ENCODE data around the gene ARSG. TPM values are rescaled to one million over a fixed set of nuclear protein-coding genes. Genes with fewer than 3 reads are reported as not detected.
A peak's percentile ranks its signal among the peaks of the same experiment; 100 is the strongest.

The ARSG gene
- polyA plus RNA-seq, 3 donors, result 15.5 to 19.3 (median 19.2) TPM

- H3K9me3 Mint-ChIP-seq, result peaks cover 0 to 4% (median 2%) of the 10 kb centered on the region in 7 donors
- H3K4me1 ChIP-seq (ENCODE audit: control insufficient read depth in 1 of 2, insufficient read depth in 2 of 2, low read length in 2 of 2), result peaks cover 73 to 79% of the 10 kb centered on the region in 2 donors
- peaks cover 40% of the 10 kb centered on the region for H3K79me2 ChIP-seq (ENCODE audit: insufficient read depth, low read length)
- no peaks in the 10 kb centered on the region for H3K36me3 ChIP-seq (replicated peaks in 1 of 2; ENCODE audit: control insufficient read depth in 1 of 2, insufficient read depth in 2 of 2, low read length in 2 of 2)
- H3K36me3 Mint-ChIP-seq, result peaks cover 10 to 11% of the 10 kb centered on the region in 2 donors
- H2AFZ ChIP-seq (ENCODE audit: insufficient read depth, low read depth, low read length, poor library complexity, severe bottlenecking), result no peak overlapping the region
- no peaks in the 10 kb centered on the region for H4K20me1 ChIP-seq (ENCODE audit: insufficient read depth, low read length)
- WGBS (ENCODE audit: insufficient coverage), result 100% methylated on average over 1 of the region's 3 CpGs
- H3K27me3 ChIP-seq (ENCODE audit: control insufficient read depth in 2 of 2, insufficient read depth in 2 of 2, low read length in 2 of 2), result no peaks in the 10 kb centered on the region
- intact Hi-C loops (cut with micrococcal nuclease), result loop anchor here in 1 of 2 donors (5.0 kb wide), 1 partner anchor 47 kb away; the partner anchor contains the start of gene AMZ2
- H3K4me3 Mint-ChIP-seq, result no peak overlapping the region
- H3K27me3 Mint-ChIP-seq (ENCODE audit: low read depth in 3 of 3), result peaks cover 0 to 2% (median 2%) of the 10 kb centered on the region in 3 donors
- no peaks in the 10 kb centered on the region for H3K9me3 ChIP-seq (replicated peaks in 1 of 2; ENCODE audit: control insufficient read depth in 1 of 2, insufficient read depth in 1 of 2, low read length in 2 of 2)
- DNase-seq, result no peak
- H3K27ac ChIP-seq (ENCODE audit: low read depth in 1 of 2, low read length in 2 of 2), result peak overlapping the region in 1 of 2 donors; percentile 56
- H3K4me1 Mint-ChIP-seq, result peaks cover 62% of the 10 kb centered on the region
- no peak overlapping the region for H3K4me3 ChIP-seq (replicated peaks in 1 of 3; ENCODE audit: low read depth in 2 of 3, low read length in 3 of 3)
- peak overlapping the region in 3 of 7 donors; percentile 18 to 74 (median 46) for H3K27ac Mint-ChIP-seq
- no peak overlapping the region for H3K4me2 ChIP-seq (replicated peaks; ENCODE audit: extremely low read depth, low read length, poor library complexity, severe bottlenecking)
- no peak overlapping the region for H3K9ac ChIP-seq (ENCODE audit: insufficient read depth, low read length, poor library complexity, severe bottlenecking)
- no peak for TF ChIP-seq CTCF (IDR thresholded peaks at IDR 0.05)
Measured at GRCh38 chr17:68294196-68294555, 2.9 kb downstream of the ARSG start.

GRCh38 chr17:68294617-68295016 is 3.3 kb downstream of the ARSG start:
- no peak overlapping the region for H3K9ac ChIP-seq (ENCODE audit: insufficient read depth, low read length, poor library complexity, severe bottlenecking)
- peak overlapping the region in 1 of 7 donors; percentile 54 for H3K27ac Mint-ChIP-seq
- DNase-seq, result no peak
- H3K4me3 ChIP-seq (replicated peaks in 1 of 3; ENCODE audit: low read depth in 2 of 3, low read length in 3 of 3), result no peak overlapping the region
- H3K9me3 ChIP-seq (replicated peaks in 1 of 2; ENCODE audit: control insufficient read depth in 1 of 2, insufficient read depth in 1 of 2, low read length in 2 of 2), result no peaks in the 10 kb centered on the region
- no peak overlapping the region for H3K4me2 ChIP-seq (replicated peaks; ENCODE audit: extremely low read depth, low read length, poor library complexity, severe bottlenecking)
- no peaks in the 10 kb centered on the region for H3K36me3 ChIP-seq (replicated peaks in 1 of 2; ENCODE audit: control insufficient read depth in 1 of 2, insufficient read depth in 2 of 2, low read length in 2 of 2)
- peaks cover 68 to 75% of the 10 kb centered on the region in 2 donors for H3K4me1 ChIP-seq (ENCODE audit: control insufficient read depth in 1 of 2, insufficient read depth in 2 of 2, low read length in 2 of 2)
- H3K4me3 Mint-ChIP-seq, result no peak overlapping the region
- no peak for TF ChIP-seq CTCF (IDR thresholded peaks at IDR 0.05)
- peaks cover 9 to 14% of the 10 kb centered on the region in 2 donors for H3K36me3 Mint-ChIP-seq
- H3K27me3 Mint-ChIP-seq (ENCODE audit: low read depth in 3 of 3), result peaks cover 0 to 2% (median 2%) of the 10 kb centered on the region in 3 donors
- WGBS (ENCODE audit: insufficient coverage), result 100% methylated on average over 1 of the region's 4 CpGs
- intact Hi-C loops (cut with micrococcal nuclease), result loop anchor here in 1 of 2 donors (5.0 kb wide), 1 partner anchor 47 kb away; the partner anchor contains the start of gene AMZ2
- H2AFZ ChIP-seq (ENCODE audit: insufficient read depth, low read depth, low read length, poor library complexity, severe bottlenecking), result no peak overlapping the region
- no peaks in the 10 kb centered on the region for H3K27me3 ChIP-seq (ENCODE audit: control insufficient read depth in 2 of 2, insufficient read depth in 2 of 2, low read length in 2 of 2)
- peaks cover 39% of the 10 kb centered on the region for H3K79me2 ChIP-seq (ENCODE audit: insufficient read depth, low read length)
- peaks cover 0 to 4% (median 2%) of the 10 kb centered on the region in 7 donors for H3K9me3 Mint-ChIP-seq
- no peaks in the 10 kb centered on the region for H4K20me1 ChIP-seq (ENCODE audit: insufficient read depth, low read length)
- H3K4me1 Mint-ChIP-seq, result peaks cover 58% of the 10 kb centered on the region
- no peak overlapping the region for H3K27ac ChIP-seq (ENCODE audit: low read depth in 1 of 2, low read length in 2 of 2)
